ENCODE results near the gene PIK3R6.

- TF ChIP-seq POLR2A (IDR thresholded peaks at IDR 0.05) (no peak), CTCF (IDR thresholded peaks at IDR 0.05) (no peak)
Observed at GRCh38 chr17:8894202-8894671, 26.8 kb upstream of the PIK3R6 start.
